H4 (cell line): Measurements from ENCODE around the gene MMP3. TPM values are rescaled to one million over a fixed set of nuclear protein-coding genes. Genes with fewer than 3 reads are reported as not detected.

ENCODE experiments used
- DNase-seq: peaks from one replicate; pipeline ENCODE4 v3.0.0-alpha.2; 2015; ENCODE audit warnings: low spot score
- total RNA-seq: library from RNA; depleted of rRNA; stranded (reverse); fragments of >200 nt; shearing (Covaris generic); gene quantifications from 2 replicates; pipeline ENCODE4 v1.2.3, GENCODE V29; 2014; rRNA removed

MMP3 gene
- total RNA-seq, 1 experiment from 2014 or later = 64.3 TPM

GRCh38 chr11:102791271-102792036 lies 52.0 kb downstream of the MMP3 start:
- no peak for DNase-seq

- DNase-seq = no peak
Observed at GRCh38 chr11:102788334-102788995, 54.9 kb downstream of the MMP3 start.

Other genes starting within 250 kb of the MMP3 start
- gene MMP20, start 218.3 kb downstream of the MMP3 start, total RNA-seq = not detected in 2 replicates
- not detected in 2 replicates for gene MMP27, start 137.8 kb downstream of the MMP3 start, total RNA-seq
- not detected in 2 replicates for gene MMP8, start 118.7 kb downstream of the MMP3 start, total RNA-seq
- 0.33 TPM in 1 of 2 replicates, not detected in the other for gene MMP10, start 63.0 kb downstream of the MMP3 start, total RNA-seq
- gene MMP1, start 45.4 kb downstream of the MMP3 start, total RNA-seq = 2.8 and 3.1 TPM in 2 replicates
- gene MMP12, start 31.4 kb upstream of the MMP3 start, total RNA-seq = 0.41 and 1.5 TPM in 2 replicates
- gene MMP13, start 112.1 kb upstream of the MMP3 start, total RNA-seq = 14.9 and 15.8 TPM in 2 replicates
- gene DCUN1D5, start 248.6 kb upstream of the MMP3 start, total RNA-seq = 85.8 and 94.0 TPM in 2 replicates